ENCODE results near the gene SYN1. TPM values are rescaled to one million over a fixed set of nuclear protein-coding genes. Genes with fewer than 3 reads are reported as not detected.

The SYN1 gene
- total RNA-seq, 1 experiment from 2014 or later = 11.7 TPM

DNA sequence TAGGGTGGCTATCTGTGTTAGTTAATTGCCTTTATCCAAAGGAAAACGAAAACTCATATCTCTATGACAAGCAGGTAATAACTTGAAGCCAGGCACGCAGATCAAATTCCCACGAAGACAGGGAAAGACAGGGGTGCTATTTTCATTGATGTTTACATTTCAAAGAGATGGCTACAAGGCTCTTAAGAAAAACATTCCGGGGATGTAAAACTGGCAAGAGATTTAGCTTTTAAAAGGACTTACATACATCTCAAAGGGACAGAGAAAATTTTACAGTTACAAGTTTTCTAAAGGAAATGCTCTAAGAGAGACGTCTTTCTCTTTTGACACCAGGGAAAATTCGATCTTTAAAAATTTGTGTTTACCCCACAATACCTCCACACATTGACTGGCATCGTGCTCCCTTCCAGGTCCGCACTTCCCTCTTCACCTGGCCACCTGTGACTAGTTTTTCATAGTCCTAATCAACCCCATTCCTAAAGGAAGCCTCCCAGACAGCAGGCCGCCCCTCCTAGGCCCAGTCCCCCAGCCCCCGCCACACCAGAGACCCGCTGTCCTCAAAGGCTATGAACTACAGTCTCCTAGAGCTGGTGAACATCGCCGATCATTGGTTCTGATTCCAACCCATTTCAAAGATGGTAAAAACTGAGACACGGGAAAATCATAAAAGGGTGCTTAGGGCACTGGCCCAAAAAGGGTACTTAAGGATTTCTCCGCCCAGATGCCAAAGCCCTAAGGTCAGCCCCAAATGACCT lies 59.3 kb downstream of the SYN1 start:
- Histone ChIP-seq H3K56ac (ENCODE audit: insufficient read length, low read depth, low read length) (no peak overlapping the region), H3K4me1 (ENCODE audit: insufficient read depth, low read length) (no peaks in the 10 kb centered on the region), H2BK120ac (ENCODE audit: low read depth, low read length, poor library complexity, severe bottlenecking) (no peak overlapping the region), H2BK15ac (ENCODE audit: low read depth, low read length) (no peak overlapping the region), H3K79me2 (ENCODE audit: insufficient read depth, low read length) (no peaks in the 10 kb centered on the region), H3K23me2 (ENCODE audit: insufficient read length, low read depth, low read length, poor library complexity, severe bottlenecking) (no peaks in the 10 kb centered on the region), H3T11ph (ENCODE audit: low read length) (no peak overlapping the region), H2BK12ac (ENCODE audit: insufficient read length, low read depth, low read length) (no peak overlapping the region), H2AFZ (ENCODE audit: low read length) (no peak overlapping the region), H3K4ac (ENCODE audit: low read depth, low read length) (no peak overlapping the region), H2BK20ac (ENCODE audit: low read depth, low read length, poor library complexity, severe bottlenecking) (no peak overlapping the region), H3K14ac (ENCODE audit: insufficient read depth, low read length) (no peak overlapping the region), H3K27ac (ENCODE audit: insufficient read length, low read depth, low read length) (no peak overlapping the region), H2AK5ac (ENCODE audit: insufficient read length, low read length) (no peak overlapping the region), H3K27me3 (ENCODE audit: insufficient read depth, low read length) (no peaks in the 10 kb centered on the region), H4K5ac (ENCODE audit: insufficient read length, low read depth, low read length) (no peak overlapping the region), H3K9me3 (ENCODE audit: control insufficient read depth, low read depth, low read length) (no peaks in the 10 kb centered on the region), H3K79me1 (ENCODE audit: insufficient read depth, low read depth, low read length, poor library complexity, severe bottlenecking) (no peaks in the 10 kb centered on the region), H3K18ac (ENCODE audit: insufficient read length, low read depth, low read length) (no peak overlapping the region), H2BK5ac (ENCODE audit: insufficient read length, low read length) (no peak overlapping the region), H3K23ac (ENCODE audit: insufficient read length, low read depth, low read length) (no peak overlapping the region), H3K9ac (ENCODE audit: extremely low read depth, insufficient read length, low read length) (no peak overlapping the region), H4K91ac (ENCODE audit: insufficient read length, low read depth, low read length) (no peak overlapping the region), H4K20me1 (ENCODE audit: control insufficient read depth, insufficient read depth, insufficient read length) (no peaks in the 10 kb centered on the region), H4K8ac (replicated peaks; ENCODE audit: insufficient read length, low read depth, low read length) (no peak overlapping the region), H3K4me2 (ENCODE audit: insufficient read depth, insufficient read length, low read length) (peak overlapping the region; percentile 34)
- Mint-ChIP-seq H3K4me1 (peaks cover 15 to 29% of the 10 kb centered on the region in 2 experiments), H3K27me3 (ENCODE audit: low read depth) (no peaks in the 10 kb centered on the region), H3K4me3 (peak overlapping the region; percentile 86 to 89), H3K36me3 (ENCODE audit: insufficient read depth in 1 of 3, low read depth in 3 of 3) (peaks cover 20 to 29% (median 28%) of the 10 kb centered on the region in 3 experiments), H3K27ac (peak overlapping the region; percentile 76 to 98 (median 95); a peak in 6 of 7 replicates), H3K9me3 (peaks cover 60 to 84% of the 10 kb centered on the region in 2 experiments)
- no peak for DNase-seq
- no CpG with 5 or more reads among the region's 15 CpGs for WGBS (ENCODE audit: extremely low coverage, insufficient read length, low lambda C conversion rate)
- TF ChIP-seq, protein P1, sequence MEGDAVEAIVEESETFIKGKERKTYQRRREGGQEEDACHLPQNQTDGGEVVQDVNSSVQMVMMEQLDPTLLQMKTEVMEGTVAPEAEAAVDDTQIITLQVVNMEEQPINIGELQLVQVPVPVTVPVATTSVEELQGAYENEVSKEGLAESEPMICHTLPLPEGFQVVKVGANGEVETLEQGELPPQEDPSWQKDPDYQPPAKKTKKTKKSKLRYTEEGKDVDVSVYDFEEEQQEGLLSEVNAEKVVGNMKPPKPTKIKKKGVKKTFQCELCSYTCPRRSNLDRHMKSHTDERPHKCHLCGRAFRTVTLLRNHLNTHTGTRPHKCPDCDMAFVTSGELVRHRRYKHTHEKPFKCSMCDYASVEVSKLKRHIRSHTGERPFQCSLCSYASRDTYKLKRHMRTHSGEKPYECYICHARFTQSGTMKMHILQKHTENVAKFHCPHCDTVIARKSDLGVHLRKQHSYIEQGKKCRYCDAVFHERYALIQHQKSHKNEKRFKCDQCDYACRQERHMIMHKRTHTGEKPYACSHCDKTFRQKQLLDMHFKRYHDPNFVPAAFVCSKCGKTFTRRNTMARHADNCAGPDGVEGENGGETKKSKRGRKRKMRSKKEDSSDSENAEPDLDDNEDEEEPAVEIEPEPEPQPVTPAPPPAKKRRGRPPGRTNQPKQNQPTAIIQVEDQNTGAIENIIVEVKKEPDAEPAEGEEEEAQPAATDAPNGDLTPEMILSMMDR (conservative IDR thresholded peaks at IDR 0.05) = no peak
